Left forelimb (tissue), 1 donor: ENCODE results near the gene CAMK2D.
"Not testable (repeated sequence)": the region's sequence is repeated elsewhere in the genome, so short reads cannot be mapped to it uniquely, and the experiment has no call there.

ENCODE experiments used
- DNase-seq: peaks from one replicate; pipeline ENCODE4 v3.0.0-alpha.2; 2018; ENCODE audit warnings: low spot score

The CAMK2D gene

DNA sequence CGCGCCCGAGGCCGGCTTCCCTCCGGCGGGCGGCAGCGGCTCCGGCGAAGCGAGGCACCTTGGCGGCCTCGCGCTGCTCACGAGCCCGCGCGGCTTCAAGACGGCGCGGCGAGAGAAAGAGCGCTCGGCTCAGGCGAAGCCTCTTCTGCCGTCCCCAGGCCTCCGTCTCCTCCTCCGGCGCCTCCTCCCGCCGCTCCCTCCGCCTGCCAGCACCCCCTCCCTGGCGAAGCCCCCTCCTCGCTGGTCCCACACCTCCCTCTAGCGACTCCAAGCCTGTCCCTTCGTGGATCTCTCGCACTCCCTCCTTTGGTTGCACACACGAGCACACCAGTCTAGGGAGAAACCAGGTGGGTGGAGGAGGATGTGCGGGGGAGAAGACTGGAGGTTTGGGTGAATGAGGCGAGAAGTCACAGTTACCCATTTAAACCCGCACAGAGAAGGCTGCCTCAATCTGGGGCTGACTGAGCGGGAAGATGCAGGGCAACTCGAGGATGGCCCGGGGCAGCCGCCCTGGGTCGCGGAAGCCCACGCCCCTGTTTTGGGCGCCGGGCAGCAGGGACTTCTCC lies at the start of gene CAMK2D:
Gene CAMK2D (minus strand): TSS at position 119 of the 566 bp plus-strand sequence. CDS start 670 bp downstream, outside the sequence.
- DNase-seq = peak; percentile 95

DNA sequence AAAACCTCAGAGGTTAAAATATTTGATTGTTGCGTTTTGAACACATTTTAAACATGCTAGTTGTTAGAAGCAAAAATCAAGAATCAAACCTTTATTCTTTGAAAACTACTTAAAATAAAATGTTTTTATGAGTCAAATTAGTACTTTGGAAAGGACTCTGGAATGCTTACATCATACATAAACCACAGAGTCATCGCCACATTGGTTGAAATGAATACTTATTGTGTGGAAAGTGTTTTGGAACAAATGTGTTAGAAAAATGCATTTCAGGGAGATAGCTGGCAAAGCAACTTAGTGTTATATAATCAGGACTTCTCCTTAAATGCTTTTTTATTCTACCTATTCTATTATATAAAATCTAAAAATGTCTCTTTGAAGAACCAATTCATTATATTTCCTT lies 49.4 kb upstream of the CAMK2D start:
- no peak for DNase-seq

DNA sequence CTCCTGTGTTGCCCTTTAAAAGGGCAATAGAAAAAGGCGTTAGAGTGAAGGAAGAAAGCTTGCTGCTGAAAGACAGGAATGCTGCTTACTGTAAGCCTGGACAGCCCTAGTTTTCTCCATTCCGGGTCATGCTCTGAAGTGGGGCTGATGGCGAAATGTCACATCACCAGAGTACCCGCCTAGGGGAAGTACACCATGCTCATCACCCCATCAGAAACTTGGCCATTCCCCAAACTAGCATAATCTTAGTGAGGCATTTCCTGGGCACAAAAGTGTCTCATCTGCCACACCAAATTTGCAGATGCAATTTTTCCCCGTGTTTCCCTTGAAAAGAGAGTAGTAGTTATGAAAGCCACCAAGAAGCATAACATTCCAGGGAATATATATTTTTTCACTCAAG lies 47.8 kb upstream of the CAMK2D start:
- no peak for DNase-seq

DNA sequence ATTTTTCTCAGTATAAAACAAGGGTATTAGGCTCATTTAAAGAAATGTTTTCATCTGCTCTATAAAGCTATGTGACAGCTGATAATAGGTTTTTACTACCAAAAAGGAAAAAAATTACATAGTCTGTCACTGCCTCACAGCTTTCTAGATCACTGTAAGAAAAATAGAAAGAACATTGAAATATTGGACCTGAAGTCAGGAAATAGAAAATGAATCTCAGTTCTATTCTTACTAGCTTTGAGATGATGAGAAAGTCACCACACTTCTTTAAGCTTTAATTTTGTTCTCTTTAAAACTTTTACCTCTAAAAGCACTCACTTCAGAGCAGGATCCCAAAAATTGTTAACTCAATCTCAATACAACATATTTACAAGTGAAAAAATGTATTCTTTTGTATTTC lies 45.3 kb upstream of the CAMK2D start:
- DNase-seq = no peak

DNA sequence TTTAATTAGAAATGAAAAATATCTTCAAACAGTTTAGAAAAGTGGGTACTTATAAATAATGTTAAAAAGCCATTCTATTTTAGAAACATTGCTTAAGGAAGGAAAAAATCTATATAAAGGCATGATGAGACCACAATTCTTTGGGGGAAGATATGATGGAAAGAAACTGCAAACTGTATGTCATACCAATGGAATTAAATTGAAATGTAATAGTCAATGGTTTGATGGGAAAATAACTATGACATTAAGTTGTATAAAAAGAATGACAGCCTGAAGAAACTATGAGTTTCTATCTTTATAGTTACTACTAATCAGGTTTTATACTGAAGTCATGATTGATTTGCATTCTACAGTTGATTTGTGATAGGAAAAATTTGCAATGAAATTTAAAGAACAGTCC lies 40.3 kb upstream of the CAMK2D start:
- no peak for DNase-seq

DNA sequence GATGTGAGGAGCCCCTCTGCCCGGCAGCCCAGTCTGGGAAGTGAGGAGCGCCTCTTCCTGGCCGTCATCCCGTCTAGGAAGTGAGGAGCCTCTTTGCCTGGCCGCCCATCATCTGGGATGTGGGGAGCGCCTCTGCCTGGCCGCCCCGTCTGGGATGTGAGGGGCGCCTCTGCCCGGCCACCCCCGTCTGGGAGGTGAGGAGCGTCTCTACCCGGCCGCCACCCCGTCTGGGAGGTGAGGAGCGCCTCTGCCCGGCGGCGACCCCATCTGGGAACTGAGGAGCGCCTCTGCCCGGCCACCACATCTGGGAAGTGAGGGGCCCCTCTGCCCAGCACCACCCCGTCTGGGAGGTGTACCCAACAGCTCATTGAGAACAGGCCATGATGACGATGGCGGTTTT lies 34.8 kb upstream of the CAMK2D start:
- not testable (repeated sequence) for DNase-seq

DNA sequence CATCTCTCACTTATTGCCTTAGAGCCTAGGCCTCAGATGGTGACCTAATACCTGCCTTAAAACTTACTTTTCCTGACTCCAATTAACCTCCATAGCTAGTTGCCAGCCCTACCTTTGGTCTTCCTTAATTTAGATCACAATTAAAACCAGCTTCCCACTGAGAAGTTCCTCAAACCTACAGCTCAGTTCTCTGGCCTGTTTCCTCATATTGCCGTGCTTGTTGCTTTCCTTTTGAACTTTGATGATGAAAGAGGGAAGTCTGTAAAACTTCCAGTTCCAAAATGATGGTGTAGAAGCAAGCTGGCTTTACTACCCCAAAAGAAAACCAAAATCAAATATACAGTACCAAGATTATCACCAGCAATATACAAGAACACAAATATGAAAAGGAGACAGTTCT lies 28.9 kb upstream of the CAMK2D start:
- DNase-seq = no peak

DNA sequence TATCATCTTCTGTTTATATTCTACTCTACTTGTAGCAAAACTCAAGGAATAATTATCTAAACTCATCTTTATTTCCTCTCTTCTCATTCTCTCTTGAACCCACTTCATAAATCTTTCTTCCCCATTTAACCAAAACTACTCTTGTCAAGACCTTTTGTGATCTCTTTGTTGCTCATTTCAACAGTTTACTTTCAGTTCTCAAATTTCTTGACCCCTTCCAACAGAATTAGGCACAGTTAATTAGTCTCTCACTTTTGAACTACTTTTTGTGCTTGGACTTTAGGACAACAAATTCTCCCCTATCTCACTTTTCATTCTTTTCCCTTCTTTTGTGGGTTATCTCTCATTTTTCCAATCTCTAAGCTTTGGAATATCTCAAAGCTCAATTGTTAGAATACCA lies 27.4 kb upstream of the CAMK2D start:
- DNase-seq = no peak

DNA sequence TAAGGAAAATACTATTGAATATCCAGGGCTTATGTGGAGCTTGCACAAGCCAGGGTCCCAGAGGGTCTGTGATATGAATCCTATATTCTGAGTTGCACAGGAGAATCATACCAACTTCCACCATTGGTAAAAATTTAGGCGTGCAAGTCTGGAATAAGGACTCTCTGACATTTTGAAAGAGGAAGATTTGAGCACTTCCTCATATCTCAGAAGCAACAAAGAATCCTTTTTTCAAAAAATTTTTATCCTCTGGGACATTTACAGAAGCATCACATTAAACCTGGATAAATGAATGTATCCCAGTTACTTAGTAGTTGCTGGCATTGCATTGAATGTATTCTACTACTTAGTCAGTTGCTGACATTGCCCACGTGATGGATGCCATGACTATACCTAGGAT lies 24.2 kb upstream of the CAMK2D start:
- DNase-seq = no peak

DNA sequence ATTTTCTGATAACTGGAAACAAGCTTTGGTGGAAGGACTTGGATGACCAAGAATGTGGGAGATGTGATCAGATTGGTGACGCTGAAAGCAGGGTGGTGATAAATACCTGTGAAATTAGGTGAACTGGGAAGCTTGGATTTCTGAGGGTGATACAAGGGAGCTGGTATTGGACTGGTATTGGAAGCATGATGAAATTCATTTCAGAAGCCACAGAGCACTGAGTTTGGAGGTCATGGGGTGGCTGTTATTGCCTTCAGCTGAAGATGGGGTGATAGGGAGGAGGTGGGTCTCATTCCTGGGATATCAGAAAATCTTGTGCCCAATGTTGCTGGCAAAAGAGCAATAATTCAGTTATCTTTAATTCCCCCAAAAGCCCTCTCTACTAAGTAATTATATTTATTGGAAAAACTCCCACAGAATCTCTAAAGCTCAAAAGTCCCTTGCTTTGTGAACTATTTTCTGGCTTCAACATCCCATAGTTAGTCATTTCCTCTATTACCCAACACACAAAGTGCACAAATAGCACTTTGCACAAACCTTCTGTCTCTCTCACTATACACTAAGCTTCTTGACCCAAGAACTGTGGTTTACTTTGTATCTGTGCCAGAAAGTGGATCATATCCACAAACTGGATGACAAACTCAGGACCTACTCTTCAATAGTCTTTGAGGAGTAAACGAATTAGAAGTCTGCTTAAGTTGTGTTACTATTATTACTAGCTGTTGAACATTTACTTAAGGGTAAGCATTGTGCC lies 23.1 kb upstream of the CAMK2D start:
- DNase-seq = no peak

DNA sequence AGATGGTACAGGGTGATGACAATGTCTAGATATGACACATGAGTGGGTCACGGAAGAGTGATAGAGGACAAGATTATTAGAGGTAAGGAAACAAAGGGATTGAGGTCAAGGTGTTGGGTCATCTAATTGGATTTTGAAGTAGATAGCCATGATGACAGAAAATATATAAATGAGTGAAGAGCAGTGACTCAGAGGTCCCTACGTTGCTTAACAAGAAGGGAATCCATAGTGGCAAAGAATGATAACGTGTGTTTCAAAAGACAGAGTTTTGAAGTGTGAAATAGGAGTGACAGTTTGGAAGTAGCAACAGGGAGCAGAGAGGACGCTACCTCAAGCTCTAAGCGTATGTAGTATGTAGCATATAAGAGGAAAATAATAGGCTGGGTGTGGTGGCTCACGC lies 22.2 kb upstream of the CAMK2D start:
- no peak for DNase-seq

DNA sequence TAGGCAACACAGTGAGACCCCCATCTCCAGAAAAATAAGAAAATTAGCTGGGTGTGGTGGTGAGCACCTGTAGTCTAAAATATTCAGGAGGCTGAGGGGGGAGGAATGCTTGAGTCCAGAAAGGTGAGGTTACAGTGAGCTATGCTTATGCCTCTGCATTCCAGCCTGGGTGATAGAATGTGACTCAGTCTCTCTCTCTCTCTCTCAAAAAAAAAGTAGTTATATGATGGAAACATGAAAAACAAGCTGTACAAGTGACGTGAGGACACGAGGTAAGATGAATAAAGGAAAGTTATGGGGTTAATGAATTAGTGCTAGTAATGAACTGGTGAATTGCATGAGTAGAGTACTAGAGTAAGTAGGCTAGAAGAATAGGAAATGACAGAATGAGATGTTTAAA lies 21.8 kb upstream of the CAMK2D start:
- no peak for DNase-seq

DNA sequence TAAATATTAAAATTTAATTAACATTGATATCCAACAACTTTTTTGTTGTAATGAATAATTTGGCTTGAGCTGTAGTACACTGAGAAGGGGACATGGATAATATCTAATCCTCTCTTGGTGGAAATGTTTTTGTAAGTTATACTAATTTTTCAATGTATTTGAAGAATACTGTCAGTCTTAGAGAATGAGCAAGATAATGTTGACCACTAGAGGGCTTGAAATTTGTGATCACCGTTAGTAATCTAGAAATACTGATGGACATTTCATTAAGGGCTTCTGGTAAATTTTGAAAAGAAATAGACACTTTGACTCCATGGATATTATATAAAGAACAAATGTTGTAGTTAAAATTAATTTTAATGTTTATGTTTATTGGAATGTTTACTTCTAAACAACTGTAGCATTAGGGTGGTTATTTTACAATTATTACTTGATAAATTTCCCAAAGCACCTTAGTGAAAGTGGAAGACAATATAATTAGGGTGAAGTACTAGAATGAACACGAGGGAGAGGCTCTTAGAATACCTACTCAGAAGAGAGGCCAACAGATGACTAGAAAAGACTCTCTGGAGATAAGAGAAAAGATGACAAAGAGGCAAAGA lies 20.0 kb upstream of the CAMK2D start:
- DNase-seq = no peak

DNA sequence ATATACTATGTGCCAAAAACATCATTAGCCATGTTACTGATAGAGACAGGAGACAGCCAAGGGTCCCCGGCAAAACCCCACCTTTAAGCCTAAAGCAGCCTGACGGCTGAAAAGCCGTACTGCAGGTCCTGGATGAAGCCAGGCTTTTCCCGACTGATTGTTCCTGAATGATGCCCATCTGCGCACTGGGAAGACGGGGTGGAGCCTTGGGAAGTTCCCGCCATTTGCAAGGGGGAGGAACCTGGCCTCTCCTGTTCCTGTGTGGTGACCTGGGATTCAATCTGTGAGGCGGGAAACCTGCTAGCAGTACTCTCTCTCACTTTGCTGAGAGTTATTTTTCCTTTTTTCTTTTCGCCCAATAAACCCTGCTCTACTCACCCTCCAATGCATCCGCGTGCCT lies 15.1 kb upstream of the CAMK2D start:
- no peak for DNase-seq

DNA sequence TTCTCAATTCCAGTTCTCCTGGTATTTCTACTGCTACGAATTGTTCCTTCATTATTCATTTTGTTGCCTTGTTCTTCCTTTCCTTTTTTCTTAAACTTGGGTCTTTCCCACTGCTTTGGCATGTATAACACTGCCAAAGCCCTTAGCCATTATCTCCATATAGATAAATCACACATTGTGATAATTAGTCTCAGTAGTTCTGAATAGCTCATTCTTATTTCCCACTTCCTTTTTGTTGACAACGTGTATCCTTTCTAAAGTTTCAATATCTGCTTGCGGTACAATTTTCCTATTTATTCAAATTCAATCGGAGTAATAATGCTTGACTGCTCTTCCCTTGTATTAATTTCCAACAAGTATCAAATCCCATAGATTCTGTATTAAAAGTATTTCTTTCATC lies 14.5 kb upstream of the CAMK2D start:
- no peak for DNase-seq

DNA sequence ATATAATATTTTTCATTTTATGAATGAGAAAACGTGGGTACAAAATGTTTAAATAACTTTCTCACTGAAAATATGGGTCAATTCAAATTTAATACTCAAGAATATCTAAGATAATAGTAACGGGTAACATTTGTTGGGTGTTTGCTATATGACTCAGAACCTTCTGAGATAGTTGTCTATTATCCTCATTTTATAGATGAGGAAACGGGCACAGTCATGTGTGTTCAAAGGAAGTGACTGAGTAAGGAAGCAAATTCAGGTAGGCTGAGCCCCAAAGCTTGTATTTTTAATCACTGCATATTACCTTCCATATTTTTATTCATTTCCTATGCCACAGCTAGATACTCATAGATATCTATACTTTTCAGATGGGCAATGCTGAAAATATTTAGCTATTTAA lies 12.2 kb upstream of the CAMK2D start:
- no peak for DNase-seq

DNA sequence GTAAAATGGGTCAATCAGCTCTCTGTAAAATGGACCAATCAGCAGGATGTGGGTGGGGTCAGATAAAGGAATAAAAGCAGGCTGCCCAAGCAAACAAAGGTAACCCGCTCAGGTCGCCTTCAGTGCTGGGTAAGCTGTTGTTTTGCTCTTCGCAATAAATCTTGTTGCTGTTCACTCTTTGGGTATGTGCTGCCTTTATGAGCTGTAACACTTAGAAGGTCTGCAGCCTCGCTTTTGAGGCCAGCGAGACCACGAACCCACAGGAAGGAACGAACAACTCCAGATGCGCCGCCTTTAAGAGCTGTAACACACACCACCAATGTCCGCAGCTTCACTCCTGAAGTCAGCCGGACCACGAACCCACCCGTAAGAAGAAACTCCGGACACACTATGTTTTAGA lies 11.5 kb upstream of the CAMK2D start:
- no peak for DNase-seq

DNA sequence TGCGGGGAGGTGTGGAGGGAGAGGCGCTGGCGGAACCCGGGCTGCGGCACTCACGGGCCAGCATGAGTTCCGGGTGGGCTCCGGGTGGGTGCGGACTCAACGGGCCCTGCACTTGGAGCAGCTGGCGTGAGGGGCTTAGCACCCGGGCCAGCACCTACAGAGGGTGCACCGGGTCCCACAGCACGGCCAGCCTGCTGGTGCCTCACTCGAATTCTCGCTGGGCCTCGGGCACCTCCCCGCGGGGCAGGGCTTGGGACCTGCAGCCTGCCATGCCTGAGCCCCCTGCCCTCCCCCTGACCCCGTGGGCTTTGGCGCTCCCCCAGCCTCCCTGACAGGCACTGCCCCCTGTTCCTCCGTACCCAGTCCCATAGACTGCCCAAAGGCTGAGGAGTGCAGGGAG lies 10.8 kb upstream of the CAMK2D start:
- DNase-seq = no peak

DNA sequence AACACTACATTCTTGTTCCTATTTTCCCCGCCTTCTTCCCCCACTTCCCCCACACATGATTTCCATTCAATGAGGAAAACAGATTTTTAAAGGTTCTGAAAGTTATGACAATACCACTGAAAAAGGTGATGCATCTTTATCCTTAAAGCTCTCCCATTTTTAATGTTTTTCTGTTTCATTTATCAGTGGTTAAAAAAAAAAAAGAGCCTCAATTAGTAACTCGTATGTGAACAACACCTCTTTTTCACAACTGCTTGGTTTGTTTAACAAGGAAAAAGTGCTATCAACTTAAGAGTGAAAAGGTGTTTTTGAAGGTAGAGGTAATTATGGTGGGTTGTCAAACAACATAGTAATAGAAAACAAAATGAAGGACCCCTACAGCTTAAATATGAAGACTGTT lies 8.2 kb upstream of the CAMK2D start:
- no peak for DNase-seq

DNA sequence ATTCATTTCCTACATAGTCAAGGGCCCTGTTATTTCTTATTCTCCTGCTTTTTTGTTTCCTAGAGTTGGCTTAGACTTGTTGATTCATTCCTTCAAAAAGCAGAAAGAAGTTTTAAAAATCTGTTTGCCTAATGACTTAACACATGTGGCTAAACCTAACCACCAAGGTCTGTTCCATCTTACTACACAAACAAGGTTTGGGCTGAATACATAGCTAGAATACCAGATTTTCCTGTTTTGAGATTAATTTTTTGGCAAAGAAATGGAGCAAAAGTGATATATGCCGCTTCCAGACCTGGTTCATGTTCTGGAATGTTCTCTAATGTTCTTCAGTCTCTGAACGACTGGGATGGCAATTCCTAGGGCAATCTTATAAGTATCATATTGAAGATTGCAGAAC lies 7.4 kb upstream of the CAMK2D start:
- DNase-seq = no peak

DNA sequence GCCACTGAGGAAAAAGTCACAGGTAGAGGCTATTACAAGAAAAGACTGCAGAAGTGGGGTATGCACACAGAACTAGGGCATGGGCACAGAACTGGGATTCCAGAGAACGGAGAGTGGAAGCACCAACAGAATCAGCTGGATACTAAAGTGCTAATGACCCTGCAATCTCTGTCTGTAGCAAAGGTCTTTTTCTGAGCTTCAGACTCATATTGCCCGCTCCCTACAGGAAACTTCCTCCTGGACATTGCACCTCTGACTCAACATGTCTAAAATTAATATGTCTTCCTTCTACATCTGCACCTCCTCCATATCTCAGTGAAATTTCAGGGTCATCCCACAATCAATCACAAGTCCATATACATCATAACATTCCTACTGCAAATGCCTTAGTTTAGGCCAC lies 5.3 kb upstream of the CAMK2D start:
- DNase-seq = no peak

DNA sequence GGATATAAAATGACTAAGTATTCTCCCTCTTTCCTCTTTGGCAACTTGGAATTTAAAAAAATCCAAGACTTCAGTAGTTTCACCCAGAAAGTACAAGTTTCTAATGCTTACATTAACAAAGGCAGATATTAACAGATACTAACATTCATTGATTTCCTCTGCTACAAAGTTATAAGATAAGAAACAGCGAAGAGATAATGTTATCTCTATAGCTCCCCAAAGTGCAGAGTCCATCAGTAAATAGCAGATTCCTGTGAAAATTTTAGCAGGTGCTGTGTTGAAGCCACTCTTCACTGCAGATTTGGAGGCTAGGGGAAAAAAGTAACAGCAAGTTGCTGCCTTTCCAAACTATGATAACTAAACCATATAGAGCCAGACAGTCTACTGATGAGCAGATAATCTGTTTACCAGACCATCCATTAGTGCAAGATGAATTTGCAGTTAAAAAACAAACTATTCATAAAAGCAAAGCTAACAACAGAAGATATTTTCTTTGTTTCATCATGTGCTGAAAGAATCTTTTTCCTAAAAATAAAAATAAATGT lies 3.3 kb upstream of the CAMK2D start:
- DNase-seq = no peak

DNA sequence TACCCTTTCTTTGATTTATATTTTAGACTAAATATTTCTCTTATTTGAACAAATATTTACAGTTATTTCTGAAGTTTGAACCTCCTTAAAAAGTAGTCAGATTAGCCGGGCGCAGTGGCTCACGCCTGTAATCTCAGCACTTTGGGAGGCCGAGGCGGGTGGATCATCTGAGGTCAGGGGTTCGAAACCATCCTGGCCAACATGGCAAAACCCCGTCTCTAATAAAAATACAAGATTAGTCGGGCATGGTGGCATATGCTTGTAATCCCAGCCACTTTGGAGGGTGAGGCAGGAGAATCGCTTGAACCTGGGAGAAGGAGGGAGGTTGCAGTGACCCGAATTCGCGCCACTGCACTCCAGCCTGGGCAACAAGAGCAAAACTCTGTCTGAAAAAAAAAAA lies 2.4 kb upstream of the CAMK2D start:
- not testable (repeated sequence) for DNase-seq

DNA sequence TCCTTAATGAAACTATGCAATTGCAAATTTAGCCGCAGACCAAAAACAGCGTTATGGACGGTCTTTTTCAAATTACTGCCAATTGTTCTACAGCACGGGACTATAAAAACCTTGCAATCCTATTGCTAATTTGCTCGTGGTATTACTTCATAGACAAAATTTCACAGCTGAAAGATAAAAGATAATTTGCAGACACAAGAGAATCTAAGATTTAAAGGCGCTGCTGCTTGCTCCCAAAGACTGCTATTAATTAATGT lies 1.4 kb upstream of the CAMK2D start:
- DNase-seq = no peak
